HG03378 (cell line): ENCODE results near the gene PSMB10.
A peak's percentile ranks its signal among the peaks of the same experiment; 100 is the strongest.
"Not testable (repeated sequence)": the region's sequence is repeated elsewhere in the genome, so short reads cannot be mapped to it uniquely, and the experiment has no call there.

Experiments used
- ATAC-seq: cut with Tn5 transposase; IDR thresholded peaks from one replicate; pipeline ENCODE4 v1.9.1; 2021; ENCODE audit warnings: mild to moderate bottlenecking, moderate library complexity; ENCODE audit not compliant: unreplicated experiment

The PSMB10 gene

GRCh38 chr16:67943256-67943618 is 6.6 kb upstream of the PSMB10 start:
- no peak for ATAC-seq

GRCh38 chr16:67942510-67943255 is 6.0 kb upstream of the PSMB10 start:
- no peak for ATAC-seq

GRCh38 chr16:67942200-67942509 is 5.5 kb upstream of the PSMB10 start:
- no peak for ATAC-seq

GRCh38 chr16:67941469-67942199 is 5.0 kb upstream of the PSMB10 start:
- no peak for ATAC-seq

GRCh38 chr16:67940446-67941089 is 3.9 kb upstream of the PSMB10 start:
- ATAC-seq, result no peak

GRCh38 chr16:67939507-67940445 is 3.1 kb upstream of the PSMB10 start:
- ATAC-seq, result no peak

GRCh38 chr16:67937713-67938112 is 1.1 kb upstream of the PSMB10 start:
- not testable (repeated sequence) for ATAC-seq

- peak; percentile 67 for ATAC-seq
Observed at GRCh38 chr16:67936880-67937605, 393 bp upstream of the PSMB10 start.

- ATAC-seq, result peak; percentile 85
Observed at GRCh38 chr16:67935402-67936123, 1.1 kb downstream of the PSMB10 start.

- no peak for ATAC-seq
Observed at GRCh38 chr16:67935101-67935401, 1.6 kb downstream of the PSMB10 start.

GRCh38 chr16:67934306-67935100 is 2.1 kb downstream of the PSMB10 start:
- ATAC-seq, result no peak

GRCh38 chr16:67933805-67934204 is 2.8 kb downstream of the PSMB10 start:
- ATAC-seq, result no peak

GRCh38 chr16:67932462-67932840 is 4.2 kb downstream of the PSMB10 start:
- no peak for ATAC-seq

GRCh38 chr16:67931712-67932461 is 4.8 kb downstream of the PSMB10 start, which contains the start of gene CTRL:
Gene CTRL (minus strand): TSS chr16:67931862. CDS start chr16:67931852, 10 bp downstream.
- no peak for ATAC-seq

GRCh38 chr16:67930678-67931211 is 5.9 kb downstream of the PSMB10 start:
- no peak for ATAC-seq

- ATAC-seq, result no peak
Observed at GRCh38 chr16:67930191-67930590, 6.5 kb downstream of the PSMB10 start.

GRCh38 chr16:67928561-67929364 is 7.9 kb downstream of the PSMB10 start:
- ATAC-seq, result no peak
